Endometrial microvascular endothelial cells (primary cell): ENCODE results near the gene TMEM238. TPM values are rescaled to one million over a fixed set of nuclear protein-coding genes. Genes with fewer than 3 reads are reported as not detected.

ENCODE experiments used
- total RNA-seq: library from RNA; depleted of rRNA; stranded (reverse); fragments of >200 nt; gene quantifications from one replicate; pipeline ENCODE4 v1.2.3, GENCODE V29; 2015; ENCODE audit errors: inconsistent ontology term

TMEM238 gene
- total RNA-seq, 1 donor from 2014 or later, result not detected

Other genes with a start within 250 kb of the TMEM238 start
- not detected for gene TNNT1, start 235.1 kb downstream of the TMEM238 start, total RNA-seq
- gene TNNI3, start 226.6 kb downstream of the TMEM238 start, total RNA-seq, result not detected
- gene DNAAF3, start 217.7 kb downstream of the TMEM238 start, total RNA-seq, result not detected
- gene SYT5, start 204.0 kb downstream of the TMEM238 start, total RNA-seq, result not detected
- gene PTPRH, start 174.8 kb downstream of the TMEM238 start, total RNA-seq, result 1.9 TPM
- gene TMEM86B, start 155.5 kb downstream of the TMEM238 start, total RNA-seq, result 1.1 TPM
- 63.8 TPM for gene PPP6R1, start 125.3 kb downstream of the TMEM238 start, total RNA-seq
- gene HSPBP1, start 104.2 kb downstream of the TMEM238 start, total RNA-seq, result 26.7 TPM
- 1.1 TPM for gene BRSK1, start 100.3 kb downstream of the TMEM238 start, total RNA-seq
- not detected for gene TMEM150B, start 59.0 kb downstream of the TMEM238 start, total RNA-seq
- gene KMT5C, start 44.4 kb downstream of the TMEM238 start, total RNA-seq, result 4.3 TPM
- gene COX6B2, start 29.6 kb downstream of the TMEM238 start, total RNA-seq, result not detected
- gene GARIN5B, start 21.0 kb downstream of the TMEM238 start, total RNA-seq, result not detected
- not detected for gene IL11, start 13.8 kb downstream of the TMEM238 start, total RNA-seq
- gene TMEM190, start 7.5 kb downstream of the TMEM238 start, total RNA-seq, result not detected
- 298 TPM for gene RPL28, start 1.6 kb upstream of the TMEM238 start, total RNA-seq
- gene UBE2S, start 23.5 kb upstream of the TMEM238 start, total RNA-seq, result 101 TPM
- not detected for gene SHISA7, start 59.0 kb upstream of the TMEM238 start, total RNA-seq
- 58.8 TPM for gene ISOC2, start 77.3 kb upstream of the TMEM238 start, total RNA-seq
- not detected for gene C19orf85, start 80.5 kb upstream of the TMEM238 start, total RNA-seq
- gene ZNF628, start 92.3 kb upstream of the TMEM238 start, total RNA-seq, result 4.6 TPM
- 8.5 TPM for gene NAT14, start 100.9 kb upstream of the TMEM238 start, total RNA-seq
- 1.1 TPM for gene SSC5D, start 104.1 kb upstream of the TMEM238 start, total RNA-seq
- not detected for gene SBK2, start 152.8 kb upstream of the TMEM238 start, total RNA-seq
- gene SBK3, start 161.3 kb upstream of the TMEM238 start, total RNA-seq, result not detected
- 4.8 TPM for gene ZNF579, start 196.6 kb upstream of the TMEM238 start, total RNA-seq
- gene FIZ1, start 215.2 kb upstream of the TMEM238 start, total RNA-seq, result 0.93 TPM
- gene ZNF524, start 216.0 kb upstream of the TMEM238 start, total RNA-seq, result 16.7 TPM
- 3.3 TPM for gene ZNF865, start 221.4 kb upstream of the TMEM238 start, total RNA-seq
- 1.0 TPM for gene ZNF784, start 240.3 kb upstream of the TMEM238 start, total RNA-seq